Measurements from ENCODE around the gene TEAD1.
"Not testable (repeated sequence)": the region's sequence is repeated elsewhere in the genome, so short reads cannot be mapped to it uniquely, and the experiment has no call there.

The TEAD1 gene

GRCh38 chr11:12863605-12864121 lies 189.4 kb downstream of the TEAD1 start:
- no peak for DNase-seq (ENCODE audit: low read depth in 2 of 2)

DNA sequence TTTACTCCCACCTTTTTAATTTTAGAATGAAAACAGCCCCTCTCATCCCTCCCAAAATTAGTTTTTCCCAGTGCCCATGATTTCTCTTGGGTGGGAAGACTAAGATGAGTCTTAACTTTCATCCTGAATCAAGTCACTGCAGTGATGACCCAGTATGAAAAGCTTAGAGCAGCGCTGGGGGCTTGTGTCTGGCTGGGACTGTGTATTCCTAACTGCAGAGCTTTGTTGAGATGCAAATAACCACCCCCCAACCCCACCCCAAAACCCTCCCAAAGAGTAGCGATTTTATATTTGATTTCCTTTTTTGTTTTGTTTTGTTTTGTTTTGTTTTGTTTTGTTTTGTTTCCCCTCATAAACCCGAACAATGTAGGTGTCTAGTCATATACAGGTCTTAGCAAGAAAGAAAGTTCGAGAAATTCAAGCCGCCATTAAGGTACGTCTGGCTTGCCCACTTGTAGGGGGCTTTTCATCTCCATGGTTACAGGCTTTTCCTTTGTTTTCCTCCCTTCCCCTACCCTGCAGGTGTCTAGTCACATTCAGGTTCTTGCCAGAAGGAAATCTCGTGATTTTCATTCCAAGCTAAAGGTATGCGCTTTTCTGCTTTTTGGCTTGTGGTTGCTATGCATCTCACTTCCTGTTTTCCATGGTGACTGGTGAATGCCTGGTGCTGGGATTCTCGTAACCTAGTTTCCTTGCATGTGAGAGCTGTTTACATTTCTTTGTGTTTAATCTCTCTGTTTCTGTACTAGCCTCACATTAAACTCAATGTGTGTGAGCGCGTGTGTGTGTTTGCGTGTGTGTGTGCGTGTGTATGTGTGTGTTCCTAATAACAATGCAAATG lies 190.3 kb downstream of the TEAD1 start:
- no peak for DNase-seq (ENCODE audit: low read depth in 2 of 2)

DNA sequence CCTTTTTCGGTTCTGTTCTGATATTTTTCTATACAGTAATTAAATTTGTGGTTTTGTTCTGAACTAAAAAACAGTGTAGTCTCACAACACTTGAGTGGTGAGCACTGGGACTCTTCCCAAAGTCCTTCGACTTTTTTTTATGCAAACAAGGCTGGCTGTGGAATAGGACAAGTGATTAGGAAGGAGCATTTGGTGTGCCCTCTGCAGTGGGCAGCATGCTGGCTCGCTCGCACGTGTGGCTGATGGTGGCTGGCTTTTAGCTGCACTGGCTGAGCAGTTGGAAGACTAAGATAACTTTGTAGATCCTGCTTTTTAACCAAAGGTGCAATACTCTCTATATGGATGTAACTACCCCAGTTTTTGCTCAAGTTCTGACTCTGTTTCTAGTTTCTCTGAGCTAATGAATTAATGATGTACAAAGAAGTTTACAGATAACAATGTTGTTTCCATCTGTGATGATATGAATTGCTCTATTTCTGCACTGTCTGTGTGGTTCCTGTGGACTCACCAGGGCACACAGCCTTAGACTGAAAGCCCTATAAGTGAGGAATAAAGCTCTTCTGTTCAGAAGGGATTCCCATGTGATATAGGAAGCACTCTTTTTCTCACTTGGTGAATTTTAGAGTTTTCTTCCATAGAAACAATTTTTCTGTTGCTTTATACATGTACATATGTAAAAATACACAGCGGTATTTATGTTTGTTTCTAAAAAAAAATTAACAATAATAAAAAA lies 191.8 kb downstream of the TEAD1 start:
- no peak for DNase-seq (ENCODE audit: low read depth in 2 of 2)

DNA sequence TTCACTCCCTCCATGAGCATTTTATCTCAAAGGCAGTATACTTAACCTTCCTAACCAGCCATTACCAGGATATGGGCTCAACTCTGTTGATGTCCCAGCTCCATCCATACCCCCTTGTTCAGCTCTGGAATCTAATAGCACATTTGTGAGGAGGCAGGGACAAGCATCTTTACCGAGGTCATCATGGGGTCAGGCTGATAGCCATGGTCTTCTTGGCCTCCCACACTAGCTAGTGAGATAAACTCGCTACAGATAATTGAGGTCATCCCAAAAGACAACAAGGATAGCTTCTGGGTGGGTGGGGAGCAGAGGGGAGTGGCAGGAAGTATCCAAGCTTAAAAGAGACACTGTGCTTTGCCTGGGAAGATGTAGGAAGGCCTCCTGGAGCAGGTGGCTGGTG lies 193.3 kb downstream of the TEAD1 start:
- DNase-seq (ENCODE audit: low read depth in 2 of 2) = no peak

GRCh38 chr11:12868315-12869073 lies 194.3 kb downstream of the TEAD1 start:
- no peak for DNase-seq (ENCODE audit: low read depth in 2 of 2)

GRCh38 chr11:12871241-12871640 lies 197.0 kb downstream of the TEAD1 start:
- no peak for DNase-seq (ENCODE audit: low read depth in 2 of 2)

GRCh38 chr11:12871788-12872321 lies 197.6 kb downstream of the TEAD1 start:
- DNase-seq (ENCODE audit: low read depth in 2 of 2) = no peak

GRCh38 chr11:12876340-12876739 lies 202.1 kb downstream of the TEAD1 start:
- no peak for DNase-seq (ENCODE audit: low read depth in 2 of 2)

GRCh38 chr11:12876988-12877387 lies 202.8 kb downstream of the TEAD1 start:
- no peak for DNase-seq (ENCODE audit: low read depth in 2 of 2)

DNA sequence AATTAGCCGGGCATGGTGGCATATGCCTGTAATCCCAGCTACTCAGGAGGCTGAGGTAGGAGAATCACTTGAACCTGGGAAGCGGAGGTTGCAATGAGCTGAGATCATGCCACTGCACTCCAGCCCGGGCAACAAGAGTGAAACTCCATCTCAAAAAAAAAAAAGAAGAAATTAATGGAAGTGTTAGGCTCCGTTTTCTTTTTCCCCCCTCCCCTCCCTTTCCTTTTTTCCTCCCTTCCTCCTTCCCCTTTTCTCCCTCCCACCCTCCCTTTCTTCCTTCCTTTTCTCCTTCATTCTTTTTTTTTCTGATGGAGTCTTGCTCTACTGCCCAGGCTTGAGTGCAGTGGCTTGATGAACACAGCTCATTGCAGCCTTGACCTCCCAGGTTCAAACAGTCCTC lies 203.3 kb downstream of the TEAD1 start:
- not testable (repeated sequence) for DNase-seq (ENCODE audit: low read depth in 2 of 2)

GRCh38 chr11:12880327-12880726 lies 206.1 kb downstream of the TEAD1 start:
- DNase-seq (ENCODE audit: low read depth in 2 of 2) = no peak

GRCh38 chr11:12882670-12883069 lies 208.4 kb downstream of the TEAD1 start:
- DNase-seq (ENCODE audit: low read depth in 2 of 2) = no peak

DNA sequence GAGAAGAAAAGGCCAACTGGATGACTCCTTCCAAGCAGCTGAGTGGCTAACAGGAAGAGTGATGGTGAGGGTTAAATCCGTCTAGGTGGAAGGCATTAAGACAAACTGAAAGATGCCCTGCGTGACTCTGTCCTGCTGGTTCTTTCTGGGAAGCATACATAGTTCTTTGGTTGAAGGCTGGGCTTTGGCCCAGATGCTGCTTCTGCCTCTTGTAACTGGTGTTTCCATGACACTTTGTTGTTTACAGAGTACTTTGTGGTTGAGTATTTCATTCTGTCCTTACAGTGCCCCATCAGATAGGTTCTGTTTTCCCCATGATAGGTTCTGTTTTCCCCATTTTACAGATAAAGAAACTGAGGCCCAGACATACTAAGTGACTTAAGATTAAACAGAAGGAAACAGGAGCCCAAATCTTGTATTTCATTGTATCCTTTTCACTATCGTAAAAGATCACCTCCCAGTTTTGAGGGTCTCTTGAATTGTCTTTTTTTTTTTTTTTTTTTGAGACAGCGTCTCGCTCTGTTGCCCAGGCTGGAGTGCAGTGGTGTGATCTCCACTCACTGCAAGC lies 210.6 kb downstream of the TEAD1 start:
- no peak for DNase-seq (ENCODE audit: low read depth in 2 of 2)

DNA sequence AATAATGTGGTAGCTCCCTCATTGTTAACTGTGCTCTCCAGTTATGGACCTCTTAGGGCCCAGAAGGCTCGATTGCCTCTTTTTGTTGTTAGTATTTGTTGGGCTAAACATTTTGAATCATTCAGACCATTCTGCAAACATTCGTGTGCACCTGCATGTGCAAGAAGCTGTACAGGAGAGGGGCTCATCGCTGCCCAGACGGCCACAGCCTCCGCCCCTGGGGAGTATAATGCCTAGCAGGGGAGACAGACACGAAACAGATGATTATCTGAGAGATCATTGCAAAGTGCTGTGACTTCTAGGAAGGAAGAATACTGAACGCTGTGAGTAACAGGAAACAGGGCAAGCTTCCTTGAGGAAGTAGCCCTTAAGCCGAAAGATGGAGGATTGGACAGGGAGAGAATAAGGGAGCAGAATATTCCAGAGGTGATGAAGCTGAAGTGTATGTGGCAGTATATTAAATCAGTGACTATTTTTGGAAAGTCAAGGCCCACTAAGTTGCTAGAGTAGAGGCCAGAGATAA lies 211.6 kb downstream of the TEAD1 start:
- no peak for DNase-seq (ENCODE audit: low read depth in 2 of 2)

GRCh38 chr11:12886508-12886907 lies 212.3 kb downstream of the TEAD1 start:
- DNase-seq (ENCODE audit: low read depth in 2 of 2) = no peak

- DNase-seq (ENCODE audit: low read depth in 2 of 2) = peak; percentile 7 to 26
Observed at GRCh38 chr11:12888525-12889158, 214.4 kb downstream of the TEAD1 start.

DNA sequence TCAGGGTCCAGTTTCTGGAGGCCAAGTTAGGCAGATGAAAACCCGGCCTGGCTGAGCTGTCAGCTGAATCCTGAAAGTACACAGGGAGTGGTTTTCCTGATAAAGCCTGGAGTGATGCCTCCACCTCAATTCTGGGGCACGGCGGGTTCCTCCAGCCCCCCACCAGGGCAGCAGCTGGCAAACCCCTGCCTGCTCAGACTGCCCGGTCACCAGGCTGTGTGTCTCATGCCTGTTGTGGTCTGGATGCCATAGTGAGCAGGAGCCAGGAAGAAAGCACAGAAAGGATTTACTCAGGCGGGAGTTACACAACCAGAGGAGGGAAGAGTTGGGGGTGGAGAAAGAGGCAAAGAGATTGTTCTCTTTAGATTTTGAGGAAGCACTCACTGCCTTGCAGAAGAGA lies 215.0 kb downstream of the TEAD1 start:
- DNase-seq (ENCODE audit: low read depth in 2 of 2) = no peak

- no peak for DNase-seq (ENCODE audit: low read depth in 2 of 2)
Observed at GRCh38 chr11:12890476-12890875, 216.3 kb downstream of the TEAD1 start.

DNA sequence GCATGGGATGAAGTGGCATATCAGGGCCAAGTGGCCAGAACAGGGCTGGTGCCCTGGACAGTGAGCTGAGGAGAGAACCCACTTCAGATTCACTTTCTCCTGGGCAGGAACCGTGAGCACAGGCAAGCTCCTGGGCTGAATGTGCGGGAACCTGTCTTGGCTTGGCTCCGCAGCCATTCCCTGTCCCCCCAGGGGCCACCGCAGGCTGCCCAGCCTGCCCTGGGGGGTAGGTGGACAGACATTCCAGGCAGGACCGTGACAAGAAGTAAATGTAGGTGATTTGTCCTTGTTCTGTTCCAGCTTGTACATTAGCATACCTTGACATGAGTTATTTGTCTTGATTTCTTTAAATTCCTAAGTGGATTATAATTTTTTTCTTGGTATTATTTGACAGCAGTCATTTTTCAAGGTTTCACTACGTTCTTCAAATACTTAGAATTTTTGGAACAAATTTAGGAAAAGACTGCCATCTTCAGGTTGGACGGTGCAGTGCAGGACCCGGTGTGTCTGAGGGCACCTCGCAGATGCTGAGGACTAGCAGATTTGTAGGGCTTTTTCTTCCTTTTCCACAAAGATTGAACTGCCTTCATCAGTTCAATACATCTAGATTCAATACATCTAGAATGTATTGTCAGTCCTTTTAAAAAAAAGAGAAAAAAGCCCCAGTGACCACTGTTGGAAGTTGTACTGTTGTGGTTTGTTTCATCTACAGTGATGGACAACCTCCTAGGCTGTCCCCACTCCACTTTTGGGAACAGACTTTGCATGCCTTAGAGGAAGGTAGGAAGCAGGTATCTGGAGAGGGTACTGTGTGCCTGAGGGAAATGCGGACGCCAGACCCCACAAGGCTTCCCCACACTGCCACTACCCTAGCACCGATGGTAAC lies 219.8 kb downstream of the TEAD1 start:
- DNase-seq (ENCODE audit: low read depth in 2 of 2) = peak; percentile 3 to 8

- DNase-seq (ENCODE audit: low read depth in 2 of 2) = no peak
Observed at GRCh38 chr11:12897390-12897789, 223.2 kb downstream of the TEAD1 start.
